Effector CD8-positive, alpha-beta T cell (primary cell): ENCODE results near the gene CREG2.

ENCODE experiments used
- DNase-seq: peaks from one replicate; lab custom pipeline; 2025; lab: John Stamatoyannopoulos, UW

CREG2 gene

DNA sequence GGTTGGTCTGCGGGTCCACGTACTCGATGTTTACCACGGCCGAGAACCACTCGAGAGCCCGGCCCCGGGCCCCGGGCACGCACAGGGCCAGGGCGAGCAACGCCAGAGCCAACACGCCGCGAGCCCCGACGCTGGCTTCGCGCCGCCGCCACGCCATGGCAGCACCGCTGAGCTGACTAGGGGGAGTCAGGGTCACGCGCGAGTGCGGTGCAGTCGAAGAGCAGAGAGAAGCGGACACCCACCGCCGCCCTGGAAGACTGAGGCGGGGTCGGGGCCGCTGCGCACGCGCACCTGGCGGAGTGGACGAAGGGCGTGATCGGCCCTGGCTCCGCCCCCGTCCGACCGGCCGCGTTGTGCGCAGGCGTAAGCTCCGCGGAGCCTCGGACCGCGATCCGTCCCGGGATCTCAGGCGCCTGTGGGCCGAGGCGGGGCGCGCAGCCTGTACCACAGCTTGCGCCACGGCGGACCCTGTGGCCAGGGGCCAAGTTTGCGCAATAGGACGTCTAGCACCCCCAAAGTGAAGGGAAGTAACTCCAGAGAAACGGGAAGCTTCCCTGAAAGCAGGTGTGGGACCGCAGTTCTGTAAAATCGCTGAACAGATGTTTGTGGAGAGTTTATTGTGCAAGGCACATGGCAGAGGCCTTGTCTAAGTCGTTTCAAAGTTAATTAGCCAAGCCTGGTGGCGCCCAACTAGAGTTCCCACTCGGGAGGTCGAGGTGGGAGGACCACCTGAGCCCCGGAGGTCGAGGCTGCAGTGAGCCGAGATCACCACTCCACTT, 78.7 kb downstream of the CREG2 start, which contains the start of gene RNF149:
TSS of gene RNF149 (minus strand) at position 270 of the 779 bp plus-strand sequence. CDS start at position 157, 113 bp downstream.
- DNase-seq: peak; percentile 87

GRCh38 chr2:101307950-101308431, 79.3 kb downstream of the CREG2 start:
- DNase-seq: no peak

DNA sequence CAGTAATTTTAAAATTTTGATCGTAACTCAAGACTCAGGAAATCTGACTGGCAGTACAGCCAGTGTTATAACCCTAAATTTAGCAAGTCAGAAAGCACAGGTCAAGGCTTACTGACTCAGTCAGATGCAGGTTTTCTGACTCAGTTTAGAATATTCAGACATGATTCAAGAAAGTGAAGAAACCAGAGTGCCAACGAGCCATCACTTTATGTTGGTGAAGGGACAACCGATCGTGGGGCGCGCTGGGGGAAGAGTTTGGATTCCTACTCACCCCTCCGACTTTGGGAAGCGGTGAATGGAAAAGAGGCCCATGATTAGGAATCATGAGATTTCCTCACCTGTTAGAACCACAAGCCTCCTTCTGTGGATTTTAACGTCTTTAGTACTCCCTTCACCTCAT, 79.8 kb downstream of the CREG2 start:
- no peak for DNase-seq

- no peak for DNase-seq
Measured at GRCh38 chr2:101306410-101306809, 80.9 kb downstream of the CREG2 start.

DNA sequence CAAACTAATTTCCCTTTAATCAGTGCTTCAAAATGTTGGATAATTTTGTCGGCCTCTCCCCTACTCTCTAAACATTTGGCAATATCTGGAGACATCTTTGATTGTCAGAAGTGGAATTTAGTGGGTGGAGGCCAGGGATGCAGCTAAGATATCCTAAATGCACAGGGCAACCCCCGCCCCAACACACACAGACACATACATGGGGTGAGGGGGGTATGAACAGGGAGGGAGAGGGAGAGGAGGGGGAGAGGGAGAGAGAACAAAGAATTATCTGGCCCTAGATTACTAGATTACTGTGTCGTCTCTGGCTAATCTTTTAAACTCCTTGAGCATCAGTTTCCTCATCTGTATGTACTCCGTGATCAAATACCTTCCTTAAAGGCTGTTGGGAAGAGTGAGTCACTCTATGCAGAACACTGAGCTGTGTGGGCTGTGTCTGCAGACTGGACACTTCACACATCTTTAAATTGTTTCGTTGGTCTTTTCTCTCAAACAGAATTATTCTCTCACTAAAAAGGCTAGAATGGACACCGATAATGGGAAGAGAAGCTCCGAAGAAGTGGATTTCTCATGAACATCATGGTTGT, 81.7 kb downstream of the CREG2 start:
- no peak for DNase-seq

- DNase-seq: no peak
Measured at GRCh38 chr2:101305035-101305434, 82.3 kb downstream of the CREG2 start.

- DNase-seq: no peak
Measured at GRCh38 chr2:101303688-101304087, 83.6 kb downstream of the CREG2 start.

DNA sequence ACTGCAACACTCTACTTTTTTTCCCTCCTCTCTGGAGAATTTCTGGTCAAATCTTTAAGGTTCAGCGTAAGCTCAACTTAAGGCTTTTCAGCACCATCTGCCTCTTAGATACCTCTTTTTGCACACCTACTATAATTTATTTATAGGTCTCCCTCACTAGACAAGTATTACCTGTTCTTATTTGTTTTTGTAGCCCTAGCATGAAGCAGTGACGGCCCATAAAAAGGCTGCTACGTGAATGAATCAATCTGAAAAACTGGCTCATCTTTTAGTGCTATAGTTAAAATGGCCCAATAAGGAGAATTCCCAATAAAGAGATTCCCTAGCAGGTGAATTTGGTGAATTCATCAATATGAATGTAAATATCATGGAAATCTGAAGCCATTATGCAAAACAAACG, 85.3 kb downstream of the CREG2 start:
- DNase-seq: no peak

- DNase-seq: no peak
Measured at GRCh38 chr2:101300836-101301235, 86.5 kb downstream of the CREG2 start.

DNA sequence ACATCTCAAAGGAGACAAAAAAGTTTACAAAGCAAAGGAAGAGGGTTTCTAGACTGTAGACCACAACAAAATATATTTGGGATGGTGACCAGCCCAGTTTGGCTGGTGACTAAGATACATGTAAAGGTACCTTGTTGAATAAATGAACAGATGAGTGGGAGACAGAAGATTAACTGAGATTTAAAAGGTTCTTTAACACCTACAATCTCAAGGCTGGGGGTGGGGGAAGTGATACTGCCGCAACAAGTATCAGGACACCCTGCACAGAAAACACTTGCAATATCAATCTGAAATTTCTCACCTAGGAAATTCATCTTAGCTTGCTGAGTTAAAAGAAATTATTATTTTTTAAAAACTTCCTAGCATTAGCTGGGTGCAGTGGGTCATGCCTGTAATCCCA, 87.1 kb downstream of the CREG2 start:
- no peak for DNase-seq

DNA sequence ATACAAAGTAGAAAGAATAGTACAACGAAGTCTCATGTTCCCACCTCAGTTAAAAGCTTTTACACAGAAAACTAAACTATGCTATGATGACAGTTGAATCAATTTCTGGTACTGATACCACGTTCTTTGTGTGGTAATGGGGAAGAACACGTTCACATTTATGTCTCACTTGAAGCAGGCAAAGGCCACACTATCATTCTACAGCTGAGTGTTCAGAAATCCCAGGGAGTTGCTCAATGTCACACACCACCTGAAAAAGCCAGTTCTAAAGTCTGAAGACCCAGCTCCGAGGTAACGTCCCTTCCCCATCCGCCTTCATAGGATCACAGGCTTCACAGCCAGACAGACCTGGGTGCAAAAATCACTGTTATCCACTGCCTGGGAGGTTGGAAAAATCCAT, 87.7 kb downstream of the CREG2 start:
- no peak for DNase-seq

GRCh38 chr2:101297383-101297782, 89.9 kb downstream of the CREG2 start:
- no peak for DNase-seq

- DNase-seq: no peak
Measured at GRCh38 chr2:101296371-101296770, 90.9 kb downstream of the CREG2 start.

DNA sequence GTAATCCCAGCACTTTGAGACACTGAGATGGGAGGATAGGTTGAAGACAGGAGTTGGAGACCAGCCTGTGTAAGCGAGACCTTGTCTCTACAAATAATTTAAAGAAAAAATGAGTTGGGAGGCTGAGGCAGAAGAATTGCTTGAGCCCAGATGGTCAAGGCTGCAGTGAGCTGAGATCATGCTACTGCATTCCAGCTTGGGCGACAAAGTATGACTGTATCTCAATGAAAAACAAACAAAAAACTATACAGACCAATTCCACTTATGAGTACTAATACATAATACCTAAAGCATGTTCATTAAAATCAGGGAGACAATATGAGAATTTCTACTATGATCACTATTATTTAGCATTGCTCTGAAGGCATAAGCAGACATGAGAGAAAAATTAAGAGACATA, 91.4 kb downstream of the CREG2 start:
- no peak for DNase-seq
